Lower leg skin (tissue), 3 donors: ENCODE results near the gene DSCAML1.
"Not testable (repeated sequence)": the region's sequence is repeated elsewhere in the genome, so short reads cannot be mapped to it uniquely, and the experiment has no call there.

Experiments
- POLR2A ChIP-seq, 2 donors: fragments of 450-650 bp; IDR thresholded peaks; one replicate each; pipeline ENCODE4 v1.6.1; 2016 to 2017; ENCODE audit warnings: antibody characterized with exemption in 2 of 2, mild to moderate bottlenecking in 1 of 2, moderate library complexity in 1 of 2
- TF ChIP-seq, protein P1 (sequence below), 3 donors: fragments of 450-650 bp; IDR thresholded peaks; one replicate each; pipeline ENCODE4 v1.5.1; 2016; ENCODE audit warnings: antibody characterized with exemption in 3 of 3, mild to moderate bottlenecking in 3 of 3, moderate library complexity in 2 of 3

DNA sequence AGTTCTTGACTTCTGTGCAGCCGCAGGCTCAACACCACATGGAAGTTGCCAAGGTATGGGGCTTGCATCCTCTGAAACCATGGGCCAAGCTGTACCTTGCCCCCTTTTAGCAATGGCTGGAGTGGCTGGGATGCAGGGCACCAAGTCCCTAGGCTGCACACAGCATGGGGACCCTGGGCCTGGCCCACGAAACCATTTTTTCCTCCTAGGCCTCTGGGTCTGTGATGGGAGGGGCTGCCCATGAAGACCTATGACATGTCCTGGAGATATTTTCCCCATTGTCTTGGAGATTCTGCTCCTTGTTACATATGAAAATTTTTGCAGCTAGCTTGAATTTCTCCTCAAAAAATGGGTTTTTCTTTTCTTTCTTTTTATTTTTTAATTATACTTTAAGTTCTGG is 398.4 kb downstream of the DSCAML1 start:
- TF ChIP-seq, protein P1, sequence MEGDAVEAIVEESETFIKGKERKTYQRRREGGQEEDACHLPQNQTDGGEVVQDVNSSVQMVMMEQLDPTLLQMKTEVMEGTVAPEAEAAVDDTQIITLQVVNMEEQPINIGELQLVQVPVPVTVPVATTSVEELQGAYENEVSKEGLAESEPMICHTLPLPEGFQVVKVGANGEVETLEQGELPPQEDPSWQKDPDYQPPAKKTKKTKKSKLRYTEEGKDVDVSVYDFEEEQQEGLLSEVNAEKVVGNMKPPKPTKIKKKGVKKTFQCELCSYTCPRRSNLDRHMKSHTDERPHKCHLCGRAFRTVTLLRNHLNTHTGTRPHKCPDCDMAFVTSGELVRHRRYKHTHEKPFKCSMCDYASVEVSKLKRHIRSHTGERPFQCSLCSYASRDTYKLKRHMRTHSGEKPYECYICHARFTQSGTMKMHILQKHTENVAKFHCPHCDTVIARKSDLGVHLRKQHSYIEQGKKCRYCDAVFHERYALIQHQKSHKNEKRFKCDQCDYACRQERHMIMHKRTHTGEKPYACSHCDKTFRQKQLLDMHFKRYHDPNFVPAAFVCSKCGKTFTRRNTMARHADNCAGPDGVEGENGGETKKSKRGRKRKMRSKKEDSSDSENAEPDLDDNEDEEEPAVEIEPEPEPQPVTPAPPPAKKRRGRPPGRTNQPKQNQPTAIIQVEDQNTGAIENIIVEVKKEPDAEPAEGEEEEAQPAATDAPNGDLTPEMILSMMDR (IDR thresholded peaks at IDR 0.05) = not testable (repeated sequence)
- not testable (repeated sequence) for TF ChIP-seq POLR2A (IDR thresholded peaks at IDR 0.05)
